Measurements from ENCODE around the gene CENPS. TPM values are rescaled to one million over a fixed set of nuclear protein-coding genes. Genes with fewer than 3 reads are reported as not detected.

The CENPS gene
- total and polyA plus RNA-seq, 2 of the 8 experiments (the other 6 are each of a cell fraction or from before 2014, with no cell fraction given): 7.8 to 20.3 TPM

- TF ChIP-seq CHD7 (IDR thresholded peaks at IDR 0.05; ENCODE audit: insufficient replicate concordance, low read length) (no peak), SP2 (IDR thresholded peaks at IDR 0.05; ENCODE audit: low read length) (no peak), TBP (IDR thresholded peaks at IDR 0.05; ENCODE audit: low read depth, low read length) (no peak), NRF1 (IDR thresholded peaks at IDR 0.05; ENCODE audit: low read depth, low read length) (no peak), RXRA (IDR thresholded peaks at IDR 0.05; ENCODE audit: insufficient read depth, low read depth, low read length) (no peak), SIN3A (conservative IDR thresholded peaks at IDR 0.05 in 1 of 2, IDR thresholded peaks at IDR 0.05 in 1 of 2; ENCODE audit: low read depth in 1 of 2, low read length in 2 of 2) (no peak), KDM5A (IDR thresholded peaks at IDR 0.05; ENCODE audit: low read length) (no peak), ATF3 (IDR thresholded peaks at IDR 0.05; ENCODE audit: insufficient read depth, low read depth, low read length) (no peak)
Measured at GRCh38 chr1:10428984-10429383, 1.2 kb upstream of the CENPS start (continued).

All from H1 (cell line).